Mammary epithelial cell (primary cell): ENCODE data around the gene NBEAL1.

Experiments
- EZH2 ChIP-seq: IDR thresholded peaks from 2 replicates; pipeline ENCODE4 v1.6.1; 2012; ENCODE audit warnings: low read length, inconsistent platforms, borderline replicate concordance
- TF ChIP-seq, protein P1 (sequence below), 2 donors: IDR thresholded peaks in 1 of 2; conservative IDR thresholded peaks in 1 of 2; 2 replicates each; pipeline ENCODE4 v1.5.1; 2011 to 2012; ENCODE audit warnings: inconsistent platforms in 2 of 2, low read length in 2 of 2, mild to moderate bottlenecking in 2 of 2, control low read depth in 1 of 2, low read depth in 1 of 2; ENCODE audit not compliant: insufficient read depth in 1 of 2; ENCODE audit errors: extremely low read depth in 1 of 2

DNA sequence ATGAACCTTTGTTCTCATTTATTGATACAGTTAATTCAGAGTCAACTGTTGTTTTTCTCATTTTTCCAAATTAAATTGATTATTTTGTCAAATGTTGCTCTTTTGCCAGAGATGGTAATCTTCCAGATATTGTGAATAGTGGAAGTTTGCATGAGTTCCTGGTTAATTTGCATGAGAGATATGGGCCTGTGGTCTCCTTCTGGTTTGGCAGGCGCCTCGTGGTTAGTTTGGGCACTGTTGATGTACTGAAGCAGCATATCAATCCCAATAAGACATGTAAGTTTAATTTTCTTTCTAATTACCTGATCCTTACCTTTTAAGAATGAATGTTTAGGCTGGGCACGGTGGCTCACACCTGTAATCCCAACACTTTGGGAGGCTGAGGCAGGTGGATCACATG, 232.0 kb downstream of the NBEAL1 start:
- TF ChIP-seq, protein P1, sequence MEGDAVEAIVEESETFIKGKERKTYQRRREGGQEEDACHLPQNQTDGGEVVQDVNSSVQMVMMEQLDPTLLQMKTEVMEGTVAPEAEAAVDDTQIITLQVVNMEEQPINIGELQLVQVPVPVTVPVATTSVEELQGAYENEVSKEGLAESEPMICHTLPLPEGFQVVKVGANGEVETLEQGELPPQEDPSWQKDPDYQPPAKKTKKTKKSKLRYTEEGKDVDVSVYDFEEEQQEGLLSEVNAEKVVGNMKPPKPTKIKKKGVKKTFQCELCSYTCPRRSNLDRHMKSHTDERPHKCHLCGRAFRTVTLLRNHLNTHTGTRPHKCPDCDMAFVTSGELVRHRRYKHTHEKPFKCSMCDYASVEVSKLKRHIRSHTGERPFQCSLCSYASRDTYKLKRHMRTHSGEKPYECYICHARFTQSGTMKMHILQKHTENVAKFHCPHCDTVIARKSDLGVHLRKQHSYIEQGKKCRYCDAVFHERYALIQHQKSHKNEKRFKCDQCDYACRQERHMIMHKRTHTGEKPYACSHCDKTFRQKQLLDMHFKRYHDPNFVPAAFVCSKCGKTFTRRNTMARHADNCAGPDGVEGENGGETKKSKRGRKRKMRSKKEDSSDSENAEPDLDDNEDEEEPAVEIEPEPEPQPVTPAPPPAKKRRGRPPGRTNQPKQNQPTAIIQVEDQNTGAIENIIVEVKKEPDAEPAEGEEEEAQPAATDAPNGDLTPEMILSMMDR (conservative IDR thresholded peaks at IDR 0.05 in 1 of 2, IDR thresholded peaks at IDR 0.05 in 1 of 2; ENCODE audit: extremely low read depth in 1 of 2, insufficient read depth in 1 of 2, low read depth in 1 of 2, low read length in 2 of 2) = no peak
- TF ChIP-seq EZH2 = no peak
